ENCODE data around the gene CROCC.
"Not testable (repeated sequence)": the region's sequence is repeated elsewhere in the genome, so short reads cannot be mapped to it uniquely, and the experiment has no call there.

Gene CROCC

DNA sequence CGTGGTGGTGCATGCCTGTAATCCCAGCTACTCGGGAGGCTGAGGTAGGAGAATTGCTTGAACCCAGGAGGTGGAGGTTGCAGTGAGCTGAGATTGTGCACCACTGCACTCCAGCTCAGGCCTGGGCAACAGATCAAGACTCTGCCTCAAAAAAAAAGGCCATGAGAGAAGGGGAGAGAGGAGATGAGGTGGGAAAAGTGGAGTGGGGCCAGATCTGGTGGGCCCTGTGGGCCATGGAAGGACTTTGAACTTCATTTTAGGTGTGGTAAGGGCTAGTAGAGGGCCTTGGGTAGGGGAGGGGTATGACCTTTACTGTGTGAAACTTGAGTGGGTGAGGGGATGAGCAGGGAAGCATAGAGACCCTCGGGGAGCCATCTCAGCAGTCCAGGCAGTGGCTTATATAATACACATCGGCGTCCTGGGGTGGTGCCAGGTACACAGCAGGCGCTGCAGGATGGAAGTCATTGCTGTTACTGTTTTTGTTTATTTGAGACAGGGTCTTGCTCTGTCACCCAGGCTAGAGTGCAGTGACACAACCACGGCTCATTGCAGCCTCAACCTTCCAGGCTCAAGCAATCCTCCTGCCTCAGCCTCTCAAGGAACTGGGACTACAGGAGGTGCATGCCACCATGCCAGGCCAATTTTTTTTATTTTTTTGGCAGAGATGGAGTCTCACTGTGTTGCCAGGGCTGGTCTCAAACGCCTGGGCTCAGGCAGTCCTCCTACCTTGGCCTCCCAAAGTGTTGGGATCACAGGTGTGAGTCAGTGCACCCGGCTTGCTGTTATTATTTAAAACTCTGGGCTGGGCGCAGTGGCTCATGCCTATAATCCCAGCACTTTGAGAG, 5.5 kb upstream of the CROCC start:
- DNase-seq = not testable (repeated sequence)

DNA sequence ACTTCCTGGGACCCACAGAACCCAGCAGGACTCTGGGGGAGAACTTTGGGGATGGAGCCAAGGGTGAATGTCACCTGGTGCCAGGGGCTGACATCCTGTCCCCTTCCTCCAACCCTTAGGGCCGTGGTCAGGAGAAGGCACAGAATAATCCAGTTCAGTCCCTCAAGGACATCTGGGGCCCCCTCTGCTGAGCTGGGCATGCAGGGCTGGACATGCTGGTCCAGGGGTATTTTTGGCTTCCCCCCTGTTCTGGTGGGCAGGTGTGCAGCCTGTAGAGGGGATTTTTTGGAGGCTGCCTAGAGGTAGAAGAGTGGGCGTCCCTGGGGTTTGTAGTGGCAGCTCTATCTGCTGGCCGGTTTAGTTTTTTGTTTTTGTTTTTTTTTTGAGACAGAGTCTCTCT, 3.4 kb upstream of the CROCC start:
- DNase-seq = no peak

DNA sequence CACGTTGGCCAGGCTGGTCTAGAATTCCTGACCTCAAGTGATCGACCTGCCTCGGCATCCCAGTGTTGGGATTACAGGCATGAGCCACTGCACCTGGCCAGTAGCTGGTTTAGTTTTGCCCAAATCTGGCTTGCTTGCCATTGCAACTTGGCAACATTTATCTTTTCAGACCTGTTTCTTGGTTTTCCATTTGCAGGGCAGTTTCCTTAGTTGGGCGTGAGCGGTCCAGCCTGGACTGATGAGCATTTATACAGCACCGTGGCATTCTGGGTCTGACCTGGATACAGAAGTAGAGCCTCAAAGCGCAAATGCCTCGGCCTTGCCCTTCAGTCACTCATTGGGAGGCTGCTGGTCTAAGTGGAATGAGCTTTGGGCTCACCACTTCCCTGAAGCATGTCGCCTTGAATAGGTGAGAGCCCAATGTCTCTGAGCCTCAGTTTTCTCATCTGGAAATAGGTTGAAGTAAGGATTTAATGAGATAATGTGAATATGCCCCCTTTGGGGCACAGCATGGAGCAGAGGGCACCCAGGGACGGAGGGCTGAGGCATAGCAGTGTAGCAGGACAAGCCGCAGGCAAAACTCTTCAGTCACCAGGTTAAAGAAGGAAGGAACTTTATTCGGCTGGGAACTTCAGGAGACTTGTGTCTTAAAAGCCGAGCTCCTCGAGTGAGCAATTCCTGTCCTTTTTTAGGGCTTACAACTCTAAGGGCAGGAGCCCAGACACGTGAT, 2.6 kb upstream of the CROCC start:
- DNase-seq = not testable (repeated sequence)

- no peak for DNase-seq
These were observed 780 bp upstream of the CROCC start for GRCh38 chr1:16920951-16921350.

DNA sequence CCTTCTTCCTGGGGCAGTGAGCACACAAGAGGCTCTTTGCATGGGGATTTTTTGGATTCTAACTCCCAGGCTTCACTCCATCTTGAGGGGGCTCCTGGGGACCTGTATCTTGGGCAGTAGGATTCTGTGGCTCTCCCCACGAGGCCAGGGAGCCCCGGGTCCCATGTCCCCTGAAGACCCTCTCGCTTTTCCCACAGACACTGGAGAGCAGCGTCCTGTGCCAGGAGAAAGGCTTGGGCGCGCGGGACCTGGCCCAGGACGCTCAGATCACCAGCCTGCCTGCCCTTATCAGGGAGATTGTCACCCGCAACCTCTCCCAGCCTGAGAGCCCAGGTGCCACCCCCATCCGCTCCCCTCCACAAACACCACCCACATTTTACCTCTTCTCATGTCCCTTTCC, 735 bp downstream of the CROCC start:
- DNase-seq = no peak

DNA sequence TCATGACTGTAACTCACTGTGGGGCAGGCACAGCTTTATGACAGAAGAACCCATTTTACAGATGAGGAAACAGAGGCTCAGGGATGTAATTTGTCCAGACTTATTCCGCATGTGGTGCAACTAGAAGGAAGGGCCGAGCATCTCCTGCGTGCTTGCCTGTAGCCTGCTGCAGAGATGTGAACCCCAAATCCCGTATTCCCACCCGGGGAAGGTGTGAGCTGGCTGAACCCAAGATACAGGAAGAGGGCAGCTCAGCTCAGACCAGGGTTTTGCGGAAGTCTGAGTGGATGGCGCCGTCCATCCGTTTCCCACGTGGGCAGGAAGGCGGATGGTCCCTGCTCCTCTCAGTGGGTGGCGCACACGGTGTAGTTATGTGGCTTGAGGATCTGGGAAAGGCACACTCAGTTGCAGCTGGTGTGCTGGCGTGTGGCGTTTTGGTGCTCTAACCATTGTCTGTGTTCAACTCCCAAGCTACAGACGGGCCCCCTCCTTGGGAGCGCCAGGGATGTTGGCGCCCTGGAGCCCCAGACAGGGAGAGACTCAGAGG, 1.2 kb downstream of the CROCC start:
- DNase-seq = no peak

DNA sequence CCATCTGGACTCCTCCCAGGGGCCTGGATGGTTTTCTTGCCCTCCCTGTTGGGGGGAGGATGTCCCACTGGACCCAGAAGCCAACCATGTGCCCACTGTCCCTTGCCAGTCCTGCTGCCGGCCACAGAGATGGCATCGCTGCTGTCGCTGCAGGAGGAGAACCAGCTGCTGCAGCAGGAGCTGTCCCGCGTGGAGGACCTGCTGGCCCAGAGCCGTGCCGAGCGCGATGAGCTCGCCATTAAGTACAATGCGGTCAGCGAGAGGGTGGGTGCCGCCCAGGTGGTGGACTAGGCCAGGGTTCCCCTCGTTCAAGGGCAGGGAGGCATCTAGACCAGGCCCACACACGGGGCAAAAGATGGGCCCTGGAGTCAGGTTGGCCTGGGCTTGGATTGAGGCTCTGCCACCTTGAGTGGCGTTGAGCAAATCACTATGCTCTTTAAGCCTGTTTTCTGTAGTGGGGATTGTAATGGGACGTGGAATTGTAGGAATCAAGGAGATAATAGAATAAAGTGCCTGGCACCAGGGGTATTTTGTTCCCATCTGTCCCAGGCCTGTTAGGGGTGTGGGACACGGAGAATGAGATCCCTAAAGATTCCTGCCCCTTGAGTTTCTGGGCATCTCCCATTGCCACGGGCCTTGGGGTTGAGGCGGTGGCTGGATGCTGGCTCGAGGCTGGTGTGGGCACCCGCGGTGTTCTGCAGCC, 2.6 kb downstream of the CROCC start:
- DNase-seq = no peak

DNA sequence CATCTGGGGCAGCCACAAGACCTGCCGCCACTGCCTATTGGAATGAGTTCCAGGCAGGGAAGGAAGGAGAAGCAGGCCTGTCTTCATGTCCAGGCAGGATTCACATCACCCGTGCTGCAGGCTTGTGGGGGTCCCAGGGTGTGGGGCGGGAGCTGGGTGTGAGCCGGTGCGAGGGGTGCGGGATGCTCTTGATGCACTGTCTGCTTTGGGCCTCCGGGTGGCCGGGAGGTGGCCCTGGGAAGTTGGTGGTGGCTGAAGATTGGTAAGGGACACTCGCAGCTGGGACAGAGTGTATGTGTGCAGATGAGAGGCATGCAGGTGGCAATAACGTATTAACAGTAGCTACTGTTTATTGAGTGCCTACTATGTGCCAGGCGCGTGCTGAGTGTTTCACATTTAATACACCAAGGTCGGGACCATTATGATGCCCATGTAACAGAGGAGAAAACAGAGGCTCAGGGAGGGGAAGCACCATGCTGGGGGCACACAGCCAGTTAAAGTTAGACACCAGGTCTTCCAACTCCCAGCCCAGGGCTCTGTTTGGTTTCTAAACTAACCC, 3.3 kb downstream of the CROCC start:
- DNase-seq = no peak

- DNase-seq = no peak
These were observed 4.1 kb downstream of the CROCC start for GRCh38 chr1:16925635-16926490.

- peak; percentile 91 for DNase-seq
These were observed 4.9 kb downstream of the CROCC start for GRCh38 chr1:16926491-16927073.

- DNase-seq = no peak
These were observed 5.5 kb downstream of the CROCC start for GRCh38 chr1:16927256-16927655.

- no peak for DNase-seq
These were observed 6.2 kb downstream of the CROCC start for GRCh38 chr1:16927711-16928485.

DNA sequence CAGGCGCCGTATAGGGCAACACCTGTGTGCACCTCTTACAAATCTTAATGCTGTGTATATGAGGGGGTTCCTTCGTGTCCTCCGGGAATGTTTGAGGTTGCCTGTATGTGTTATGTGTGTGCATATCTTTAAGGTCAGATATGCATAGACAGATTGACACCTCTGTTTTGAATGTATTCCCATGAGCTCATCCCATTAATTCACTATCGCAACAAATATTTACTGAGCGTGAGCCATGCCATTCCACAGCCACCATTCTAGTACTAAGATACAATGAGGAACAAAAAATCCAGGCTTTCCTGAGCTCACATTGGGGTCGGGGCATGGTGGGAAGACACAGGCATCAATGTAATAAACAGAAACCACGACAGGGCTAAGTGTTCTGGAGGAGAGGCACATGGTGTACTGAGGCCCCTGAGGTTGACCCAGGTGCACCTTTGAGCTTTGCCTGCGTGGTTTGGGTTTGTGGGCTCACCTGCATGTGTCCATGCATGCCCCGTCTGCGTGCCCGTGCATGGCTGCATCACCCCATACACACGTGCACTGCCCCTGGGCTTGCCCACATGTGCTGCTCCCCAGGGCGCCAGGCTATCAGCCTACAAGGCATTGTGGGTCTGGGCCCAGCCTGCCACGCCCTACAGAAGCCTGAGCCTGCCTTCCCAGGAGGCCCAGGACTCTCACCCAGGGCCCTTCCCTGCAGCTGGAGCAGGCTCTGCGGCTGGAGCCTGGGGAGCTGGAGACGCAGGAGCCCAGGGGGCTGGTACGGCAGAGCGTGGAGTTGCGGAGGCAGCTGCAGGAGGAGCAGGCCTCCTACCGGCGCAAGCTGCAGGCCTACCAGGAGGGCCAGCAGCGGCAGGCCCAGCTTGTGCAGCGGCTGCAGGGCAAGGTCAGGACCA, 7.7 kb downstream of the CROCC start:
- not testable (repeated sequence) for DNase-seq

DNA sequence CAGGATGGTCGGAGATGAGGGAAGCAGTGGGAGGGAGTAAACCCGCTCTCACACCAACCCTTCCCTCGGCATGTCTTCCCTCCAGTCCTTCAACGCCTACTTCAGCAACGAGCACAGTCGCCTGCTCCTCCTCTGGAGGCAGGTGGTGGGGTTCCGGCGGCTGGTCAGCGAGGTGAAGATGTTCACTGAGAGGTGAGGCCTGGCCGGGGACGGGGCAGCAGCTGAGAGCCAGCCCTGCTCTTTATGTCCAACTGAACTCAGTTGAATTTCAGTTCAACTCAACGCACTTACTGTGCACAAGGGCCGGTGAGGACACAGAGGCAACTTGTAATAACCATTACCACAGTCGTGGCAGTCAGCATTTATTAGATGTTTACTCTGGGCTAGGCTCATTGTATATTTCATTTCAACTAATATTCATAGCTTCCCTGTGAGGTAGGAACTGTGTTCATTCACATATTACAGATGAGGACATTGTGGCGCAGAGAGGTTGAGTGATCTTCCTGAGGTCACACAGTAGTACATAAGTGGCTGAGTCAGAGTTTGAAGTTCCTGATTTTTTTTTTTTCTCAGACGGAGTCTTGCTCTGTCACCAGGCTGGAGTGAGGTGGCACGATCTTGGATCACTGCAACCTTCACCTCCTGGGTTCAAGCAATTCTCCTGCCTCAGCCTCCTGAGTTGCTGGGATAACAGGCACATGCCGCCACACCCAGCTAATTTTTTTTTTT, 9.6 kb downstream of the CROCC start:
- not testable (repeated sequence) for DNase-seq

DNA sequence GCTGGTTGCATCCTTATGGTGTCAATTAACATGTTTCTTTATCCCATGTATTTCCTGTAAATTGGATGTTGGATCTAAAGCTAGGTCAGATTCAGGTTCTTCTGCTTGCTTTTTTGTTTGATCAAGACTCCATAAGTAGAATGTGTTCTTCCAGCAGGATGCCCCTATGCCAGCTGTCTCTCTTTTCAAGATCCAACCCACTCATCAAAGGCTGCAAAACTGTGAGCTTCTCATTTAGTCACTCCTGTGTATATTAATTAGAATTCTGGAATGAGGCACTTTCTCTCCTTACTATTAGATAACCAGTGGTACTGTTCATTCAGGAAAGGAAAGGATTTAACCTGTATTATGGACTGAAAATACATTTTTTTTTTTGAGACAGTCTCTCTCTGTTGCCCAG, 12.2 kb downstream of the CROCC start:
- DNase-seq = not testable (repeated sequence)

- not testable (repeated sequence) for DNase-seq
These were observed 14.8 kb downstream of the CROCC start for GRCh38 chr1:16936580-16936979.

DNA sequence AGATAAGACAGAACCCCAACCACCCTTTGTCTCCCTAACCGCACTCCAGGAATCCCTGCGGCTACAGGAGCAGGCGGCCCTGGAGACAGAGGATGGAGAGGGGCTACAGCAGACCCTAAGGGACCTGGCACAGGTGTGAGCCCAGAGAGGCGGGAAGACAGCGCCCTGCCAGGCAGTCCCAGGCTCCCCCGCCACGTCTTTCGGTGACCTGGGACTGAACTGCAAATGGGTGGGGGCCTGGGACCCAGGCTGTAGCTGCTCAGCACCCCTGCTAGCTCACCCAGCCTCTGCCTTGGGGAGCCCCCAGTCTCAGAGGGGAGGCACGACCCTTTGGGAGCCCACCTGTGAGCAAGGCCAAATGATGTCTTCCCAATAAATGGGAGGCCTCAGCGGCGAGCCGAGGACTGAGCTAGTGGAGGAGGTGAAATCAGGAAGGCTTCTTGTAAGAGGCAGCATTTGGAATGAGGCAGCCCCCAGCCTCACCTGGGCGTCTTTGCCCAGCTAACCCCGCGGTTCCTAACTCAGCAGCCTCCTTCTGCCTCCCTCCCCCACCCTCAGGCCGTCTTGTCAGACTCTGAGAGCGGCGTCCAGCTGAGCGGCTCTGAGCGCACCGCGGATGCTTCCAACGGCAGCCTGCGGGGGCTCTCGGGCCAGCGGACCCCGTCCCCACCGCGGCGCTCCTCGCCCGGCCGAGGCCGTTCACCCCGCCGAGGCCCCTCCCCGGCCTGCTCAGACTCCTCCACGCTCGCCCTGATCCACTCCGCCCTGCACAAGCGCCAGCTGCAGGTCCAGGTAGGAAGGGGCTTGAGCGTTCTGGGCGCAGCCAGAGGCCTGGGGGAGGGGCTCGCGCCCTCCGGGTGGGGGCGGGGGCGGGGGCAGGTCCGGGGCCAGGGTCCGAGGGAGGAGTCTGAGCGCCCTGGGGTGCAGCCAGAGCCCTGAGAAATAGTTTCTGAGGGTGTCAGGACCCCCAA, 16.9 kb downstream of the CROCC start:
- no peak for DNase-seq
